Thyroid gland (tissue), 4 donors: ENCODE data around the gene AKAP6. TPM values are rescaled to one million over a fixed set of nuclear protein-coding genes. Genes with fewer than 3 reads are reported as not detected.

Experiments
- DNase-seq, 2 donors: peaks; one replicate each; pipeline ENCODE4 v3.0.0-alpha.2; 2019
- H3K27ac ChIP-seq, 3 donors: fragments of 200-600 bp; sonication (generic); 1 replicate in 2 of 3; 2 replicates in 1 of 3; pipeline ENCODE4 v1.5.1; 2016 to 2019; ENCODE audit warnings: mild to moderate bottlenecking in 1 of 3, moderate library complexity in 1 of 3
- H3K27me3 ChIP-seq: fragments of 200-600 bp; sonication (generic); one replicate; pipeline ENCODE4 v1.5.1; 2019
- H3K36me3 ChIP-seq, 2 donors: fragments of 200-600 bp; sonication (generic); one replicate each; pipeline ENCODE4 v1.5.1; 2016 to 2019
- H3K4me1 ChIP-seq, 2 donors: fragments of 200-600 bp; sonication (generic); one replicate each; pipeline ENCODE4 v1.5.1; 2017 to 2019
- H3K4me3 ChIP-seq, 3 donors: fragments of 200-600 bp; sonication (generic); replicated peaks in 1 of 3; 1 replicate in 2 of 3; 2 replicates in 1 of 3; pipeline ENCODE4 v1.5.1; 2016; ENCODE audit warnings: mild to moderate bottlenecking in 1 of 3
- H3K9me3 ChIP-seq: fragments of 200-600 bp; sonication (generic); one replicate; pipeline ENCODE4 v1.5.1; 2017
- CTCF ChIP-seq, 6 experiments: fragments of 200-600 bp in 3 of 6; fragments of 450-650 bp in 3 of 6; sonication (generic) in 3 of 6; IDR thresholded peaks; one replicate each; pipeline ENCODE4 v1.5.1; 2016 to 2019; ENCODE audit warnings: antibody characterized with exemption in 6 of 6, mild to moderate bottlenecking in 2 of 6, inconsistent platforms in 1 of 6, moderate library complexity in 1 of 6
- POLR2A ChIP-seq, 2 donors: fragments of 450-650 bp; IDR thresholded peaks; one replicate each; pipeline ENCODE4 v1.6.1; 2017; ENCODE audit warnings: antibody characterized with exemption in 2 of 2, mild to moderate bottlenecking in 2 of 2, moderate library complexity in 1 of 2
- WGBS, 2 donors: methylation state at CpG; one replicate each; pipeline ENCODE4 v1.1.5; 2017; 5-methylcytosine and 5-hydroxymethylcytosine counted together
- intact Hi-C: fragments of 100-400 bp; cut with DNase I; formaldehyde crosslinking; loops from one replicate; pipeline ENCODE4 v1.15.1; 2023
- total RNA-seq, 4 donors: library from RNA; depleted of rRNA; stranded (reverse); fragments of >200 nt; gene quantifications; one replicate each; pipeline ENCODE4 v1.2.3, GENCODE V29; 2016

AKAP6 gene
- total RNA-seq, 4 donors from 2014 or later, result 13.0 to 34.5 (median 22.7) TPM

GRCh38 chr14:32530800-32531199, 201.7 kb downstream of the AKAP6 start:
- H3K27ac ChIP-seq, result no peak overlapping the region
- 56 to 62% methylated on average over 1 of the region's 1 CpG for WGBS, 2 donors
- intact Hi-C loops, result no loop called here

GRCh38 chr14:32531942-32532515, 202.9 kb downstream of the AKAP6 start:
- no peaks in the 10 kb centered on the region for H3K27me3 ChIP-seq
- intact Hi-C loops, result no loop called here
- TF ChIP-seq CTCF (IDR thresholded peaks at IDR 0.05), result no peak
- no peaks in the 10 kb centered on the region for H3K9me3 ChIP-seq
- no peaks in the 10 kb centered on the region for H3K4me1 ChIP-seq
- no peak overlapping the region for H3K4me3 ChIP-seq
- no peaks in the 10 kb centered on the region for H3K36me3 ChIP-seq
- 87 to 89% methylated on average over 2 of the region's 2 CpGs for WGBS, 2 donors
- no peak for DNase-seq
- H3K27ac ChIP-seq, result no peak overlapping the region

More at GRCh38 chr14:32530800-32531199, 201.7 kb downstream of the AKAP6 start:
- DNase-seq, result no peak
- no peak for TF ChIP-seq CTCF (IDR thresholded peaks at IDR 0.05)
- TF ChIP-seq POLR2A (IDR thresholded peaks at IDR 0.05), result no peak
- H3K36me3 ChIP-seq, result no peaks in the 10 kb centered on the region
- H3K4me3 ChIP-seq, result no peak overlapping the region
- H3K9me3 ChIP-seq, result no peaks in the 10 kb centered on the region
- no peaks in the 10 kb centered on the region for H3K27me3 ChIP-seq
- peaks cover 0 to 5% of the 10 kb centered on the region in 2 donors for H3K4me1 ChIP-seq

GRCh38 chr14:32534145-32534544, 205.0 kb downstream of the AKAP6 start:
- H3K27me3 ChIP-seq, result no peaks in the 10 kb centered on the region
- H3K4me1 ChIP-seq, result no peaks in the 10 kb centered on the region
- no peak for TF ChIP-seq CTCF (IDR thresholded peaks at IDR 0.05)
- intact Hi-C loops, result no loop called here
- no peak overlapping the region for H3K27ac ChIP-seq
- H3K36me3 ChIP-seq, result no peaks in the 10 kb centered on the region
- no peak overlapping the region for H3K4me3 ChIP-seq
- no peaks in the 10 kb centered on the region for H3K9me3 ChIP-seq
- WGBS, 2 donors, result 74 to 87% methylated on average over 3 of the region's 3 CpGs
- no peak for DNase-seq

GRCh38 chr14:32536175-32536574, 207.1 kb downstream of the AKAP6 start:
- intact Hi-C loops, result no loop called here
- Histone ChIP-seq H3K9me3 (no peaks in the 10 kb centered on the region), H3K4me3 (no peak overlapping the region), H3K27ac (no peak overlapping the region), H3K27me3 (no peaks in the 10 kb centered on the region), H3K36me3 (no peaks in the 10 kb centered on the region), H3K4me1 (no peaks in the 10 kb centered on the region)
- no peak for DNase-seq
- TF ChIP-seq POLR2A (IDR thresholded peaks at IDR 0.05) (no peak), CTCF (IDR thresholded peaks at IDR 0.05) (no peak)
- WGBS, 2 donors, result 97% methylated on average over 2 of the region's 2 CpGs

- intact Hi-C loops, result no loop called here
- DNase-seq, result no peak
- Histone ChIP-seq H3K27me3 (no peaks in the 10 kb centered on the region), H3K4me3 (no peak overlapping the region), H3K27ac (no peak overlapping the region), H3K9me3 (no peaks in the 10 kb centered on the region), H3K36me3 (no peaks in the 10 kb centered on the region), H3K4me1 (no peaks in the 10 kb centered on the region)
- TF ChIP-seq POLR2A (IDR thresholded peaks at IDR 0.05) (no peak), CTCF (IDR thresholded peaks at IDR 0.05) (no peak)
- WGBS, 2 donors, result 89 to 90% methylated on average over 4 of the region's 4 CpGs
These were observed 208.1 kb downstream of the AKAP6 start for GRCh38 chr14:32537166-32537565.
